ENCODE data around the gene KDM6B. TPM values are rescaled to one million over a fixed set of nuclear protein-coding genes. Genes with fewer than 3 reads are reported as not detected.
"Not testable (repeated sequence)": the region's sequence is repeated elsewhere in the genome, so short reads cannot be mapped to it uniquely, and the experiment has no call there.

The KDM6B gene
- polyA plus RNA-seq, 4 donors = 14.6 to 35.4 (median 26.1) TPM

DNA sequence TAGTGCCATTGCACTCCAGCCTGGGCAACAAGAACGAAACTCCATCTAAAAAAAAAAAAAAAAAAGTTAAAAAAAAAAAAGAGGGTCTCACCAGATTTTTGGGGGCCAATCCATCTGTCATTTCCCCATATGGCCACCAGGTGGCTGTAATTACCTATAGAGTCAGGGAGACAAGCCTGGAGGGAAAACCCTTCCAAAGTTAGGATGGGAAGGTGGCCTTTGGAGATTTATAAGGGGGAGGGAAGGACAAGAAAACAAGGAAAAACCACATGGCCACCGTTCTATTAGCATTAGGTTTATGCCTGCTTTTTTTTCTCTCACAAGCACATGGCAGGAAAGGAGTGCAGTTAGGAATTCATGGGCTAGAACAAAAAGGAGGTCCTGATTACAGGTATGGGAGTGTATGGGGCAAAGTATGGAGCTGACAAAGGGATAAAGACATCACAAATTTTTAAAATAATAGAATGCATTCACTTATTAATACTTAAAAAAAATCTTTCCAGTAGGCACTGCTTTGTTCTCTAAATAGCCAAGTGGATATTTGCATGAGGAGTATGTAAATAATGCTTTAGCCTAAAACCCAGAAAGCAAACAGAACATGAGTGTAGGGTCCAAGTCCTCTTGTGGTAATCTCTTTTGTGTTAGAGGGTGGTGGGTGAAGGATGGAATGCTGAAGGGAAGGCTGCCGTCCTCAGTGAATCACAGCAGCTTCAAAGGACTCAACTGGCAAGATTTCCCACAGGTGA, 28.8 kb downstream of the KDM6B start:
- no peak for DNase-seq (ENCODE audit: low read depth in 4 of 4, low spot score in 2 of 4)

DNA sequence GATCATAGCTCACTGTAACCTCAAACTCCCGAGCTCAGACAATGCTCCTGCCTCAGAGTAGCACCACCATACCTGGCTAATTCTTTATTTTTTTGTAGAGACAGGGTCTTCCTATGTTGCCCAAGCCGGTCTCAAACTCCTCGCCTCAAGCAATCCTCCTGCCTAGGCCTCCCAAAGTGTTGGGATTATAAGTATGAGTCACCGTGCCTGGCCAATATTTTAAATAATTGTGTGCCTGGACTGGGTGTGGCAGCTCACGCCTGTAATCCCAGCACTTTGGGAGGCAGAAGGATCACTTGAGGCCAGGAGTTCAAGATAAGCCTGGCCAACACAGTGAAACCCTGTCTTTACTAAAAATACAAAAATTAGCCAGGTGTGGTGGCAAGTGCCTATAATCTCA, 30.4 kb downstream of the KDM6B start:
- not testable (repeated sequence) for DNase-seq (ENCODE audit: low read depth in 4 of 4, low spot score in 2 of 4)

DNA sequence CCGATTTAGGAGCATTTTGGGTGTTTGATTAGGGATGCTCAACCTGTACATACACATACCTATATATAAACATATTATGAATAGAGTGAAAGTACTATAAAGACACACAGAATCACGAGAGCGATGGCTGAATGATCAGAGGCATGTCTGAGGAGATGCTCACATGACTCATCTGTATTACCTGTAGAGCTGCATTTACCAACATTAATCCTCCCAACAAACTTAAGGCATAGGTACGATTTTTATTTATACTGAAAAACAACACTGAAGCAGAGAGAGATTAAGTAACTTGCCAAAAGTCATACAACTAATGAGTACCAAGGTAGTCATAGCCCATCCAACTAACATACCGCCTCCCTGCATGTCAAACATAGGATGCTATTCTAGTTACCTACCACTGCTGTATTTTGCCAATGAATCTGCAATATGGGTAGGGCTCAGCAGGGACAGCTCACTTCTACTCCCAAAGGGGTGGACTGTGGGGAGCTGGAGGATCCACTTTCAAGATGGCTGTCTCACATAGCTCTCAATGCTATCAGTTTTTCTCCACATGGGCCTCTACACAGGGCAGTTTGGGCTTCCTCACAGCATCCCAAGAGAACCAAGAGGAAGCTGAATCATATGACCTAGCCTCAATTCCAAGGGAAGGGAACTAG, 31.1 kb downstream of the KDM6B start:
- DNase-seq (ENCODE audit: low read depth in 4 of 4, low spot score in 2 of 4) = no peak

DNA sequence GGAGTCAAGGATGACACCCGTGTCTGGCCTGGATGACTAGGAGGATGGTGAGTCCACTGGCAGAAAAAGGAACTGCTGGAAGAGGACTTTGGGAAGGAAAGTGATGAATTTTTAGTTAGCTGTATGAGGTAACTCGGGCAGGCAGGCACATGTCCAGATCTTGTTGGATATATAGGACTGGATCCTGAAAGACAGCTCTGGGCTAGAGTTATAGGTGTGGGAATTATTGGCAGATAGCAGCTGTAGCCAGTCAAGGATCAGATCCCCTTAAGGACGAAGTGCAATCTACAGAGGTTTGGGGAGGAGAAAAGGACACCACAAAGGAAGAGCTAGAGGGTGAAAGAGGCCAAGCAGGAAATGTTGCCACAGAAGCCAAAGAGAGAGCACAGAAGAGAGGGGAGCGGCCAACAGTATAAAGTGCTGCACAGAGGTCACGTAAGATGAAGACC, 33.9 kb downstream of the KDM6B start:
- DNase-seq (ENCODE audit: low read depth in 4 of 4, low spot score in 2 of 4) = no peak

DNA sequence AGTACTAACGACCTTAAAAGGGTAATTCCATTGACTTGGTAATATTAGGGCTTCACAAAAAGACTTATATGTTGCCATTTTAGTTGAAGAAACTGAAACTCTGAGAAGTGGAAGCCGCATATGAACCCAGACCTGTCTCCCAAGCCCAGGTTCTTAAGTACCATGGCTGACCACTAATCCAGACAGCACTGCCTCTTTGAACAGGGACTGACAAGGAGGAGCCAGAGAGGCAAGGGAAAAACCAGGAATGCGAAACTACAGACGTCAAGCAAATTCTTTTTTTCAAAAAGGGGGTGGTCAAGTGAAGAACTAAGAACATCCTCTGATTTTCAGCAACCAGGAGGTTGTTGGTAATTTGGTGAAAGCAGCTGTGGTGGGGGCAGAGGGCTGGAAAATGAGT, 39.0 kb downstream of the KDM6B start:
- DNase-seq (ENCODE audit: low read depth in 4 of 4, low spot score in 2 of 4) = no peak

DNA sequence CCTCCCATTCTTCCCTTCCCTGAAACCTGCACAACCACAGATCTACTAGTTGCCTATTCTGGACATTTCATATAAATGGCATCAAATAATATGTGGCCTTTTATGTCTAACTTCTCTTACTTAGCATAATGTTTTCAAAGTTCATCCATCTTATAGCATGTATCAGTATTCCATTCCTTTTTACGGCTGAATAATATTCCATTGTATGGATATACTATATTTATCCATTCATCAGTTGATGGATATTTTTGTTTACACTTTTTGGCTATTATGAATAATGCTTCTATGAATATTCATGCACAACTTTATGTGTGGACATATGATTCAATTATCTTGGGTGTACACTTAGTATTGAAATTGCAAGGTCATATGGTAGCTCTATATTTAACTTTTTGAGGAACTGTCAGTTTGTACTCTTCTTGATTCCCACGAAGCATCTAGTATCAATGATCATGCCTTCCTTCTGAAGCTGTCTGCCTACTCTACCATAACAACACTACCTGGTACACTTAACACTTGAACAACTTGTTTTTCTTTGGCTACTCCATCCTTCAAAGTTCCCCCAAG, 41.9 kb downstream of the KDM6B start:
- DNase-seq (ENCODE audit: low read depth in 4 of 4, low spot score in 2 of 4) = no peak

DNA sequence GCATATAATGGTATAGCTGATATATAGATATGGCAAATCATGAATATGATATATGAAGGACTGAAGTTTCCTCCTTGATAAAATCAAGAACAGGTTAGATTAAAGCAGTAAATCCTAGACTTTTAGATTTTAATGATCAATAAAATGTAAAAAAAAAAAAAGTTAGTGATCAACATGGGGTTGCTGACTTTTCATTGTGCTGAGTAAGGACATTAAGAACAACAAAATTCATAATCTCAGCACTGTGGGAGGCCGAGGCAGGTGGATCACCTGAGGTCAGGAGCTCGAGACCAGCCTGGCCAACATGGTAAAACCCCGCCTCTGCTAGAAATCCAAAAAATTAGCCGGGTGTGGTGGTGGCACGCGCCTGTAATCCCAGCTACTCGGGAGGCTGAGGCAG, 44.2 kb downstream of the KDM6B start:
- DNase-seq (ENCODE audit: low read depth in 4 of 4, low spot score in 2 of 4) = no peak

DNA sequence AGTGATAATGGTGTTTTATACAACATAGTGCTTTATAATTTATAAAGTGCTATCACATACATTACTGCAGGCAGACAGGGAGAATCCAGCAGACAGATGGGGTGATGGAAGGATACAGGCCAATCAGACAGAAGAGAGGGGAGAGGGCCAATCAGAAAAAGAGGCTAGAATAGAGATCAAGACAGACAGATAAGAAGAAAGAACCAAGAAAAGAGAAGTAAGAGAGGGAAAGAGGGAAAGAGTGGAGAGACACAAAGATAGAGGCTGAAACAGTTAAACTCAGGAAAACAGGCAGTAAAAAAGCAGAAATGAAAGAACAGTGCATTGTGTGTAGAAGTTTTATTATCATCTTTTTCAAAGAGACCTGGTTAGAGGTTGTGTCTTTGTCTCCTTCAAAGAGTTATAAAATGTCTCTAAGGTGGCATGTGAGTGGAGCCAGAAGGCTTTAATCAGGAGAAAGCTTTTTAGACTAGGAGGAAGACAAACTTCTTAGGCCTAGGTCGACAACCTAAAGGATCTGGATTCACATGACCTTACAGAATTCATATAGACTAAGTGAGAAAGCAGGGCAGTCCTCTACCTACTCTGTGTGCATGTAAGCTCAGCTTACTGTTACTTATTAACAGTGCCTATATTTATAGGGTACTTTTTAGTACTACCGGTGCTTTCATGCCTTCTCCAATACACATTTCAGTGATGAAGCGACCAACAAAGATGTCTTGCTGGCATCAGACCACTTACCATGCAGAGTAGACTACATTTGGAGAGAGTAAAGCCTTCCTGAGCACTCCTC, 46.3 kb downstream of the KDM6B start:
- DNase-seq (ENCODE audit: low read depth in 4 of 4, low spot score in 2 of 4) = no peak

DNA sequence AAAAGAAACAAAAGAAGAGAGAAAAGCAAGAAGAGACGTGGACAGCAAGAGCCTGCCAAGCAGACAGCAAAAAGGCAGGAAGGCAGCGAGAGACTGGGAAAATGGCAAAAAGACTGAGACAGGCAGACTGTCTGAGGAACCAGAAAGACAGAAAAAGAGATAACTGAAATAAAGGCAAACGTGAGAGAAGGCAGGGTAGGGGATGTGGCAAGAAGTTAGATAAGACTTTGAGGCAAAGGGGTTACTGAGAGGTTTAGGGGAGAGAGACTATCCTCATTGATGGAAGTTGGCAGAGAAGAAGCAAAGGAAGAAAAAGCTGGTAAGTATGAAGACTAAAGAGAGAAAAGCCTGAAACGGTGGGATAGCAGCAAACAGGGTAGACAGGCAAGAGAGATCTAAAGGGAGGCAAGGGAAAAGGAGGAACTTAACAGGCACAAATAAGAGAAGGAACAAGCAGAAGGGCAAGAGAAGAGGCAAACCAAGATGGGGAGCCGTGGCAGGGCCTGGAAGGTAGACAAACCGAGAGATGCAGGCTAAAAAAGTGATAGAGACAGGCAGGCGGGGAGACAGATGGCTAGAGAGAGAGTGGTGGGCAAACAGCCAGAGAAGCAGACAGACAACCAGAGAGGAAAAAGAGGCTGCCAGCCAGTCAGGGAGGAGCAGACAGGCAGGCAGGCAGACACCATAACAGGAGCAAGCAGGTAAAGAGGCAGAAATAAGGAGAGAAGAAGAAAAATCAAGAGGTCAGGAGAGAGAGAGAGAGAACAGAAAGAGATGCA, 47.4 kb downstream of the KDM6B start:
- DNase-seq (ENCODE audit: low read depth in 4 of 4, low spot score in 2 of 4) = no peak

DNA sequence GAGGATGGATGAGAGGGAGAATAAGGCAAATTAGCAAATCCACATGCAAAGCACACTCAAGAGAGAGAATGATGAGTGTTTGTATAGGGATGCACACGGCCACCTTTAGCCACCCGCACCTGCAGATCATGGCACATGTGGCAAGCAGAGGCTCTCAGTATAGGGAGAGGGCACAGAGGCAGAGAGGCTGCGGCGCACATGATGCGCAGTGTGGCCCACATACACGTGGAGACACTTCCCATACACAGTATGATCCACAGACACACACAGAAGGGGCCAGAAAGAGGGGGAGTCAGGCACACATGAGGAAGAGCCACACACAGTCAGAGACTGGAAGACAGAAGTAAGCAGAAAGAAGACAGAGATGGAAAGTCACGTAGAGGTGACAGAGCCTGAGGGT, 48.1 kb downstream of the KDM6B start:
- DNase-seq (ENCODE audit: low read depth in 4 of 4, low spot score in 2 of 4) = no peak

DNA sequence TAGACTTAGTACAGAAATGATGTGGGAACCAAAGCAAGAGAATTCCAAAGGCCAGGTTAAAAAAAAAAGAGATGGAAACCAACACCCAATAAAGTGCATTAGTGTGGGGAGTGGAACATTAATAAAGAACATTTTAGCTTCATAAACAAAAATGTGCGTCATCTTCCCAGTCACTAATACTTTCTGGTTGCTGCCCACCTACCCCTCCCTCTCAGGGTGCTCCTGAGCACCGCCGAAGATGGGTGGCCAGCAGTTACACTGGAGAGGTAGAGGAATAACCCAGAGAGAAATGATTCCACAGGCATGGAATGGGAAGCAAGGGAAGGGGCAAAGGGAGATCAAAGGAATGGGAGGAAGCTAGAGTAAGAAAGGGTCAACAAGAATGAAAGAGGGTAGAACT, 48.6 kb downstream of the KDM6B start:
- no peak for DNase-seq (ENCODE audit: low read depth in 4 of 4, low spot score in 2 of 4)

Other genes starting within 250 kb of the KDM6B start
- 1 to 10 TPM; 3.0 to 5.6 (median 4.0) TPM for gene SOX15, start 244.1 kb upstream of the KDM6B start, polyA plus RNA-seq (ENCODE audit: insufficient read length in 4 of 4)
- gene FXR2, start 219.3 kb upstream of the KDM6B start, polyA plus RNA-seq (ENCODE audit: insufficient read length in 4 of 4) = 10 to 100 TPM; 46.3 to 56.5 (median 52.4) TPM
- gene SAT2, start 206.4 kb upstream of the KDM6B start, polyA plus RNA-seq (ENCODE audit: insufficient read length in 4 of 4) = 100 to 1,000 TPM; 127 to 157 (median 133) TPM
- 1 to 10 TPM; 3.0 to 5.1 (median 4.0) TPM for gene SHBG, start 204.1 kb upstream of the KDM6B start, polyA plus RNA-seq (ENCODE audit: insufficient read length in 4 of 4)
- 10 to 100 TPM; 18.1 to 22.1 (median 21.1) TPM for gene ATP1B2, start 183.3 kb upstream of the KDM6B start, polyA plus RNA-seq (ENCODE audit: insufficient read length in 4 of 4)
- gene TP53, start 146.7 kb upstream of the KDM6B start, polyA plus RNA-seq (ENCODE audit: insufficient read length in 4 of 4) = 10 to 100 TPM; 63.1 to 78.2 (median 72.6) TPM
- gene WRAP53, start 145.7 kb upstream of the KDM6B start, polyA plus RNA-seq (ENCODE audit: insufficient read length in 4 of 4) = 10 to 100 TPM; 11.1 to 17.6 (median 15.6) TPM
- 10 to 100 TPM; 22.3 to 25.6 (median 23.7) TPM for gene EFNB3, start 129.0 kb upstream of the KDM6B start, polyA plus RNA-seq (ENCODE audit: insufficient read length in 4 of 4)
- gene DNAH2, start 116.5 kb upstream of the KDM6B start, polyA plus RNA-seq (ENCODE audit: insufficient read length in 4 of 4) = under 1 TPM; 0.16 to 0.47 (median 0.34) TPM
- gene TMEM88, start 20.8 kb downstream of the KDM6B start, polyA plus RNA-seq (ENCODE audit: insufficient read length in 4 of 4) = 10 to 100 TPM; 22.1 to 34.0 (median 28.5) TPM
- 100 to 1,000 TPM in 2 of 4 donors, 10 to 100 TPM in 2; 68.9 to 144 (median 105) TPM for gene NAA38, start 23.3 kb downstream of the KDM6B start, polyA plus RNA-seq (ENCODE audit: insufficient read length in 4 of 4)
- 10 to 100 TPM; 19.8 to 29.7 (median 25.3) TPM for gene CYB5D1, start 23.8 kb downstream of the KDM6B start, polyA plus RNA-seq (ENCODE audit: insufficient read length in 4 of 4)
- 100 to 1,000 TPM; 142 to 212 (median 180) TPM for gene CHD3, start 54.6 kb downstream of the KDM6B start, polyA plus RNA-seq (ENCODE audit: insufficient read length in 4 of 4)
- gene RNF227, start 82.1 kb downstream of the KDM6B start, polyA plus RNA-seq (ENCODE audit: insufficient read length in 4 of 4) = 1 to 10 TPM; 3.0 to 6.1 (median 5.1) TPM
- gene KCNAB3, start 95.6 kb downstream of the KDM6B start, polyA plus RNA-seq (ENCODE audit: insufficient read length in 4 of 4) = 10 to 100 TPM in 2 of 4 donors, 1 to 10 TPM in 2; 7.8 to 16.3 (median 12.5) TPM
- gene TRAPPC1, start 97.7 kb downstream of the KDM6B start, polyA plus RNA-seq (ENCODE audit: insufficient read length in 4 of 4) = 100 to 1,000 TPM; 126 to 157 (median 136) TPM
- 10 to 100 TPM; 42.0 to 67.5 (median 57.0) TPM for gene CNTROB, start 98.0 kb downstream of the KDM6B start, polyA plus RNA-seq (ENCODE audit: insufficient read length in 4 of 4)
- gene GUCY2D, start 168.4 kb downstream of the KDM6B start, polyA plus RNA-seq (ENCODE audit: insufficient read length in 4 of 4) = under 1 TPM in 3 of 4 donors, not detected in 1; 0.37 to 0.88 (median 0.40) TPM
- gene ALOX15B, start 204.8 kb downstream of the KDM6B start, polyA plus RNA-seq (ENCODE audit: insufficient read length in 4 of 4) = 1 to 10 TPM in 2 of 4 donors, under 1 TPM in 2; 0.84 to 1.8 (median 0.96) TPM

Data from left renal cortex interstitium (tissue), 4 donors.